PC-9 (cell line): Measurements from ENCODE around the gene OR10AG1.

Experiments
- EZH2 ChIP-seq: fragments of 200-600 bp; sonication (generic); IDR thresholded peaks from 2 replicates; pipeline ENCODE4 v1.8.0; 2017; ENCODE audit warnings: antibody characterized with exemption, low read depth
- TF ChIP-seq, protein P1 (sequence below): fragments of 200-600 bp; sonication (generic); conservative IDR thresholded peaks from 2 replicates; pipeline ENCODE4 v1.6.1; 2017; ENCODE audit warnings: mixed run types, antibody characterized with exemption, mild to moderate bottlenecking, moderate library complexity

GRCh38 chr11:56010716-56011115 lies 41.0 kb upstream of the OR10AG1 start:
- TF ChIP-seq, protein P1, sequence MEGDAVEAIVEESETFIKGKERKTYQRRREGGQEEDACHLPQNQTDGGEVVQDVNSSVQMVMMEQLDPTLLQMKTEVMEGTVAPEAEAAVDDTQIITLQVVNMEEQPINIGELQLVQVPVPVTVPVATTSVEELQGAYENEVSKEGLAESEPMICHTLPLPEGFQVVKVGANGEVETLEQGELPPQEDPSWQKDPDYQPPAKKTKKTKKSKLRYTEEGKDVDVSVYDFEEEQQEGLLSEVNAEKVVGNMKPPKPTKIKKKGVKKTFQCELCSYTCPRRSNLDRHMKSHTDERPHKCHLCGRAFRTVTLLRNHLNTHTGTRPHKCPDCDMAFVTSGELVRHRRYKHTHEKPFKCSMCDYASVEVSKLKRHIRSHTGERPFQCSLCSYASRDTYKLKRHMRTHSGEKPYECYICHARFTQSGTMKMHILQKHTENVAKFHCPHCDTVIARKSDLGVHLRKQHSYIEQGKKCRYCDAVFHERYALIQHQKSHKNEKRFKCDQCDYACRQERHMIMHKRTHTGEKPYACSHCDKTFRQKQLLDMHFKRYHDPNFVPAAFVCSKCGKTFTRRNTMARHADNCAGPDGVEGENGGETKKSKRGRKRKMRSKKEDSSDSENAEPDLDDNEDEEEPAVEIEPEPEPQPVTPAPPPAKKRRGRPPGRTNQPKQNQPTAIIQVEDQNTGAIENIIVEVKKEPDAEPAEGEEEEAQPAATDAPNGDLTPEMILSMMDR, result no peak
- TF ChIP-seq EZH2, result no peak
